K562 (cell line): Measurements from ENCODE around the gene EFCAB13. TPM values are rescaled to one million over a fixed set of nuclear protein-coding genes. Genes with fewer than 3 reads are reported as not detected.
A peak's percentile ranks its signal among the peaks of the same experiment; 100 is the strongest.

Experiments
- ATAC-seq: fragments of 200-7000 bp; cut with Tn5 transposase; 3 replicates; pipeline ENCODE4 v1.9.1; 2020; ENCODE audit warnings: moderate library complexity
- BruUV-seq: library from RNA; stranded (reverse); fragments of 400-500 nt; replicated peaks from 2 replicates; lab custom pipeline; 2021; lab: Mats Ljungman, UMichigan
- CTCF ChIA-PET: fragments of 300-600 bp; formaldehyde crosslinking; extraction: SDS; loops from one replicate; lab custom pipeline; 2021; ENCODE audit warnings: low intra/inter-chr PET ratio; lab: Yijun Ruan, JAX
- POLR2A ChIA-PET: fragments of 300-600, 350-650 bp; sonication (Branson Sonifier 250); formaldehyde crosslinking; extraction: SDS; loops from one replicate; lab custom pipeline; 2021; ENCODE audit warnings: antibody characterized with exemption, inconsistent platforms; lab: Yijun Ruan, JAX
- DNase-seq, 4 experiments: peaks; one replicate each; pipeline versions ENCODE4 v3.0.0 to v3.0.0-alpha.2; 2011 to 2018; ENCODE audit warnings: low spot score in 3 of 4, mixed read lengths in 3 of 4; ENCODE audit errors: extremely low read depth in 1 of 4
- FAIRE-seq: peaks from 2 replicates; lab custom pipeline; 2011; peaks lifted over from hg19 to GRCh38; lab: Jason Lieb, UNC
- H2AFZ ChIP-seq: 2 replicates; pipeline ENCODE4 v1.6.0; 2011; ENCODE audit warnings: low read depth, low read length, control low read depth, inconsistent platforms
- H3K27ac ChIP-seq: fragments of 200-600 bp; 3 replicates; pipeline ENCODE4 v1.8.0; 2011; ENCODE audit warnings: low read depth, mild to moderate bottlenecking, control low read depth, inconsistent platforms, low read length, moderate library complexity, mixed read lengths; ENCODE audit errors: extremely low read depth
- H3K27me3 ChIP-seq, 2 experiments: fragments of 300-600 bp in 1 of 2; 2 replicates in 1 of 2; 3 replicates in 1 of 2; pipeline versions ENCODE4 v1.6.0 to v1.8.0; 2011; ENCODE audit warnings: inconsistent platforms in 2 of 2, low read length in 2 of 2, mild to moderate bottlenecking in 1 of 2, mixed read lengths in 1 of 2, moderate library complexity in 1 of 2; ENCODE audit not compliant: control insufficient read depth in 2 of 2, insufficient read depth in 2 of 2
- H3K36me3 ChIP-seq: fragments of 300-600 bp; 3 replicates; pipeline ENCODE4 v1.8.0; 2011; ENCODE audit warnings: mild to moderate bottlenecking, low read length, inconsistent platforms; ENCODE audit not compliant: control insufficient read depth, insufficient read depth
- H3K4me1 ChIP-seq, 2 experiments: fragments of 200-600 bp in 1 of 2; replicated peaks in 1 of 2; 2 replicates in 1 of 2; 3 replicates in 1 of 2; pipeline versions ENCODE4 v1.5.1 to v1.8.0; 2011; ENCODE audit warnings: inconsistent platforms in 2 of 2, low read length in 2 of 2, mild to moderate bottlenecking in 1 of 2, mixed read lengths in 1 of 2, moderate library complexity in 1 of 2; ENCODE audit not compliant: control insufficient read depth in 2 of 2, insufficient read depth in 2 of 2
- H3K4me2 ChIP-seq: 2 replicates; pipeline ENCODE4 v1.6.1; 2011; ENCODE audit warnings: low read length, control low read depth, inconsistent platforms, mixed read lengths; ENCODE audit not compliant: insufficient read depth
- H3K4me3 ChIP-seq: fragments of 200-600 bp; sonication (generic), shearing (Covaris generic); 2 replicates; pipeline ENCODE4 v1.5.1; 2016; ENCODE audit warnings: control low read depth, inconsistent platforms
- H3K79me2 ChIP-seq: fragments of 200-600 bp; 3 replicates; pipeline ENCODE4 v1.8.0; 2011; ENCODE audit warnings: low read length, inconsistent platforms; ENCODE audit not compliant: control insufficient read depth, insufficient read depth
- H3K9ac ChIP-seq, 2 experiments: 2 replicates each; pipeline versions ENCODE4 v1.6.0 to v1.6.1; 2011; ENCODE audit warnings: low read depth in 2 of 2, low read length in 2 of 2, control low read depth in 1 of 2, inconsistent platforms in 1 of 2, mild to moderate bottlenecking in 1 of 2, mixed read lengths in 1 of 2; ENCODE audit not compliant: insufficient read depth in 1 of 2
- H3K9me1 ChIP-seq: one replicate; pipeline ENCODE4 v1.6.0; 2011; ENCODE audit warnings: inconsistent platforms, mild to moderate bottlenecking, low read length, moderate library complexity; ENCODE audit not compliant: control insufficient read depth, insufficient read depth
- H3K9me3 ChIP-seq: replicated peaks from 2 replicates; pipeline ENCODE4 v1.5.1; 2011; ENCODE audit warnings: low read depth, low read length, inconsistent platforms; ENCODE audit not compliant: control insufficient read depth, insufficient read depth
- H4K20me1 ChIP-seq: replicated peaks from 2 replicates; pipeline ENCODE4 v1.6.1; 2011; ENCODE audit warnings: low read length, inconsistent platforms, mixed read lengths; ENCODE audit not compliant: control insufficient read depth, insufficient read depth
- ATF7 ChIP-seq: fragments of 450-650 bp; IDR thresholded peaks from 2 replicates; pipeline ENCODE4 v1.7.1; 2014; ENCODE audit warnings: mild to moderate bottlenecking, moderate library complexity
- NCOA1 ChIP-seq: fragments of 450-650 bp; IDR thresholded peaks from 2 replicates; pipeline ENCODE4 v1.6.1; 2016; ENCODE audit warnings: low read depth
- NFYB ChIP-seq: IDR thresholded peaks from 2 replicates; pipeline ENCODE4 v1.6.1; 2011; ENCODE audit warnings: mild to moderate bottlenecking, moderate library complexity; ENCODE audit not compliant: insufficient read length; ENCODE audit errors: extremely low read depth
- NKRF ChIP-seq: fragments of 450-650 bp; IDR thresholded peaks from 2 replicates; pipeline ENCODE4 v1.6.1; 2016; ENCODE audit warnings: borderline replicate concordance
- NR3C1 ChIP-seq: sonication (generic); formaldehyde crosslinking; IDR thresholded peaks from 2 replicates; pipeline ENCODE4 v1.8.1; 2022; ENCODE audit warnings: missing genetic modification reagents
- SOX6 ChIP-seq: fragments of 450-650 bp; IDR thresholded peaks from 2 replicates; pipeline ENCODE4 v1.6.1; 2014; ENCODE audit warnings: mild to moderate bottlenecking
- VEZF1 ChIP-seq: fragments of 200-800 bp; sonication (Bioruptor generic); IDR thresholded peaks from 2 replicates; pipeline ENCODE4 v1.6.1; 2017; ENCODE audit warnings: missing genetic modification characterization, missing compliant biosample characterization
- ZNF324 ChIP-seq: fragments of 250-450 bp; sonication (Bioruptor Pico); IDR thresholded peaks from 2 replicates; pipeline ENCODE4 v1.4.0; 2020; ENCODE audit warnings: mild to moderate bottlenecking
- ZNF79 ChIP-seq: fragments of 250-450 bp; sonication (Bioruptor Pico); IDR thresholded peaks from 2 replicates; pipeline ENCODE4 v1.4.0; 2020; ENCODE audit warnings: low read depth, mild to moderate bottlenecking, moderate library complexity
- ZSCAN29 ChIP-seq: fragments of 450-650 bp; IDR thresholded peaks from 2 replicates; pipeline ENCODE4 v1.6.1; 2017
- WGBS: fragments of 100-300 bp; shearing (Covaris generic); methylation state at CpG from one replicate; pipeline ENCODE4 v1.1.6; 2016; ENCODE audit warnings: low coverage, mixed read lengths; ENCODE audit not compliant: insufficient coverage; ENCODE audit errors: missing lambda C conversion rate; 5-methylcytosine and 5-hydroxymethylcytosine counted together
- in situ Hi-C: fragments of 300-500 bp; cut with MboI; formaldehyde crosslinking; loops from 4 replicates; pipeline ENCODE4 v1.15.0; 2018; ENCODE audit warnings: inconsistent platforms, mixed read lengths
- intact Hi-C: fragments of 100-400 bp; cut with micrococcal nuclease; formaldehyde crosslinking; loops from 2 replicates; pipeline ENCODE4 v1.14.2; 2022
- polyA plus RNA-seq, 8 experiments: library from polyadenylated mRNA; depleted of rRNA in 4 of 8; stranded (reverse) in 5 of 8; unstranded in 3 of 8; fragments of >200 nt; fragmentation: Nextera tagmentation in 2 of 8; fragmentation: Illumina TruSeq in 1 of 8; extraction: Ambion mirVana in 2 of 8; extraction: Trizol in 1 of 8; gene quantifications; 2 replicates each; pipeline versions ENCODE4 v1.2.1 to v1.2.3, GENCODE V29; 2011 to 2014; ENCODE audit warnings: inconsistent platforms in 1 of 8, missing spikeins in 1 of 8
- total RNA-seq, 7 experiments: library from RNA; depleted of rRNA in 6 of 7; stranded (reverse); fragments of >200 nt in 6 of 7; fragmentation: Illumina TruSeq in 2 of 7; extraction: Trizol in 2 of 7; gene quantifications; 2 replicates each; pipeline versions ENCODE4 v1.2.1 to v1.2.3, GENCODE V29; 2011 to 2021; ENCODE audit warnings: low replicate concordance in 1 of 7
- TF ChIP-seq, protein P1 (sequence below): sonication (generic); formaldehyde crosslinking; IDR thresholded peaks from 2 replicates; pipeline ENCODE4 v1.8.1; 2023; ENCODE audit warnings: mild to moderate bottlenecking, missing genetic modification reagents
- TF ChIP-seq, protein P2 (sequence below): fragments of 250-450 bp; sonication (Bioruptor Pico); IDR thresholded peaks from 2 replicates; pipeline ENCODE4 v1.4.0; 2020; ENCODE audit warnings: mild to moderate bottlenecking, moderate library complexity, borderline replicate concordance

Gene EFCAB13
- total and polyA plus RNA-seq, 9 of the 15 experiments (the other 6 are each of a cell fraction or from before 2014, with no cell fraction given), result 0.32 to 1.3 (median 0.95) TPM

DNA sequence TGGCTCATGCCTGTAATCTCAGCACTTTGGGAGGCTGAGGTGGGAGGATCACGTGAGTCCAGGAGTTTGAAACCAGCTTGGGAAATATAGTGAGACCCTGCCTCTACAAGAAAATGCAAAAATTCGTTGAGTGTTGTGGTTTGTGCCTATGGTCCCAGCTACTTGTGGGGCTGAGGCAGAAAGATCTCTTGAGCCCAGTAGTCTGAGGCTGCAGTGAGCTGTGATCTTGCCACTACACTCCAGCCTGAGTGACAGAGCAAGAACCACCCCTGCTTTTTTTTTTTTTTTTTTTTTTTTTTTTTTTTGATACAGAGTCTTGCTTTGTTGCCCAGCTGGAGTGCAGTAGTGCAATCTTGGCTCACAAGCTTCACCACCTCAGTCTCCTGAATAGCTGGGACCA is 36.1 kb upstream of the EFCAB13 start (continued):
- TF ChIP-seq, protein P1, sequence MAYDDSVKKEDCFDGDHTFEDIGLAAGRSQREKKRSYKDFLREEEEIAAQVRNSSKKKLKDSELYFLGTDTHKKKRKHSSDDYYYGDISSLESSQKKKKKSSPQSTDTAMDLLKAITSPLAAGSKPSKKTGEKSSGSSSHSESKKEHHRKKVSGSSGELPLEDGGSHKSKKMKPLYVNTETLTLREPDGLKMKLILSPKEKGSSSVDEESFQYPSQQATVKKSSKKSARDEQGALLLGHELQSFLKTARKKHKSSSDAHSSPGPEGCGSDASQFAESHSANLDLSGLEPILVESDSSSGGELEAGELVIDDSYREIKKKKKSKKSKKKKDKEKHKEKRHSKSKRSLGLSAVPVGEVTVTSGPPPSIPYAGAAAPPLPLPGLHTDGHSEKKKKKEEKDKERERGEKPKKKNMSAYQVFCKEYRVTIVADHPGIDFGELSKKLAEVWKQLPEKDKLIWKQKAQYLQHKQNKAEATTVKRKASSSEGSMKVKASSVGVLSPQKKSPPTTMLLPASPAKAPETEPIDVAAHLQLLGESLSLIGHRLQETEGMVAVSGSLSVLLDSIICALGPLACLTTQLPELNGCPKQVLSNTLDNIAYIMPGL, result no peak
- TF ChIP-seq NFYB (no peak), ZNF79 (CRISPR knock-in tag) (no peak), ZSCAN29 (no peak)

GRCh38 chr17:47288531-47289116 is 35.1 kb upstream of the EFCAB13 start:
- peak overlapping the region; percentile 86 for H2AFZ ChIP-seq
- peaks cover 7% of the 10 kb centered on the region for H3K9me1 ChIP-seq
- no TSS peak for BruUV-seq
- POLR2A ChIA-PET, result interaction anchor here (0.6 to 5.2 kb wide), 9 partner anchors 12 to 1630 kb away, joined by 3 to 34 read pairs (median 3); no protein-coding TSS in a partner anchor
- H3K4me2 ChIP-seq, result peak overlapping the region; percentile 77
- peak overlapping the region; percentile 90 for H3K27ac ChIP-seq
- intact Hi-C loops, result loop anchor here (2.0 kb wide), 1 partner anchor 58 kb away; no protein-coding TSS in a partner anchor
- no peak overlapping the region for H3K4me3 ChIP-seq
- DNase-seq, result peak; percentile 86 to 98 (median 90)
- CTCF ChIA-PET, result no interaction called here
- peak; percentile 94 for ATAC-seq
- no peaks in the 10 kb centered on the region for H3K36me3 ChIP-seq
- no peaks in the 10 kb centered on the region for H4K20me1 ChIP-seq
- no peaks in the 10 kb centered on the region for H3K79me2 ChIP-seq
- in situ Hi-C loops, result no loop called here
- H3K27me3 ChIP-seq, result no peaks in the 10 kb centered on the region
- H3K9ac ChIP-seq, result peak overlapping the region; percentile 2 to 56; a peak in 3 of 4 replicates
- 16% methylated on average over 6 of the region's 6 CpGs for WGBS
- peak; percentile 100 for FAIRE-seq
- peaks cover 44 to 71% of the 10 kb centered on the region in 2 experiments for H3K4me1 ChIP-seq
- no peaks in the 10 kb centered on the region for H3K9me3 ChIP-seq
- TF ChIP-seq, protein P2, sequence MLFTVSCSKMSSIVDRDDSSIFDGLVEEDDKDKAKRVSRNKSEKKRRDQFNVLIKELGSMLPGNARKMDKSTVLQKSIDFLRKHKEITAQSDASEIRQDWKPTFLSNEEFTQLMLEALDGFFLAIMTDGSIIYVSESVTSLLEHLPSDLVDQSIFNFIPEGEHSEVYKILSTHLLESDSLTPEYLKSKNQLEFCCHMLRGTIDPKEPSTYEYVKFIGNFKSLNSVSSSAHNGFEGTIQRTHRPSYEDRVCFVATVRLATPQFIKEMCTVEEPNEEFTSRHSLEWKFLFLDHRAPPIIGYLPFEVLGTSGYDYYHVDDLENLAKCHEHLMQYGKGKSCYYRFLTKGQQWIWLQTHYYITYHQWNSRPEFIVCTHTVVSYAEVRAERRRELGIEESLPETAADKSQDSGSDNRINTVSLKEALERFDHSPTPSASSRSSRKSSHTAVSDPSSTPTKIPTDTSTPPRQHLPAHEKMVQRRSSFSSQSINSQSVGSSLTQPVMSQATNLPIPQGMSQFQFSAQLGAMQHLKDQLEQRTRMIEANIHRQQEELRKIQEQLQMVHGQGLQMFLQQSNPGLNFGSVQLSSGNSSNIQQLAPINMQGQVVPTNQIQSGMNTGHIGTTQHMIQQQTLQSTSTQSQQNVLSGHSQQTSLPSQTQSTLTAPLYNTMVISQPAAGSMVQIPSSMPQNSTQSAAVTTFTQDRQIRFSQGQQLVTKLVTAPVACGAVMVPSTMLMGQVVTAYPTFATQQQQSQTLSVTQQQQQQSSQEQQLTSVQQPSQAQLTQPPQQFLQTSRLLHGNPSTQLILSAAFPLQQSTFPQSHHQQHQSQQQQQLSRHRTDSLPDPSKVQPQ (CRISPR knock-in tag), result 0 out of 2 replicates have a peak, but pooled peaks have one; percentile 11
- TF ChIP-seq VEZF1 (CRISPR knock-in tag) (peak; percentile 55), ATF7 (0 out of 2 replicates have a peak, but pooled peaks have one; percentile 44), NCOA1 (peak; percentile 71; the same call in 1 of the 2 replicates), NR3C1 (no peak), NKRF (0 out of 2 replicates have a peak, but pooled peaks have one; percentile 37), ZNF324 (CRISPR knock-in tag) (0 out of 2 replicates have a peak, but pooled peaks have one; percentile 16), SOX6 (peak; percentile 54; the same call in 1 of the 2 replicates)
